Lung (tissue), 13 donors: ENCODE results near the gene HOTAIR. TPM values are rescaled to one million over a fixed set of nuclear protein-coding genes. Genes with fewer than 3 reads are reported as not detected.

Source experiments
- ATAC-seq: fragments of 200-7000 bp; cut with Tn5 transposase; one replicate; pipeline ENCODE4 v1.9.1; 2020; ENCODE audit warnings: moderate number of reproducible peaks; ENCODE audit not compliant: insufficient read depth, low FRiP score
- DNase-seq, 3 donors: peaks; one replicate each; pipeline ENCODE4 v3.0.0-alpha.2; 2013 to 2017
- H3K27ac ChIP-seq, 2 donors: one replicate each; pipeline ENCODE4 v1.5.1; 2013; ENCODE audit warnings: mild to moderate bottlenecking in 2 of 2, moderate library complexity in 2 of 2, control low read depth in 1 of 2, inconsistent platforms in 1 of 2, low read depth in 1 of 2, low read length in 1 of 2
- H3K27me3 ChIP-seq, 3 donors: one replicate each; pipeline ENCODE4 v1.5.1; 2013; ENCODE audit warnings: low read length in 2 of 3; ENCODE audit not compliant: control insufficient read depth in 3 of 3, insufficient read depth in 3 of 3
- H3K36me3 ChIP-seq, 4 donors: one replicate each; pipeline ENCODE4 v1.5.1; 2013; ENCODE audit warnings: low read length in 4 of 4, mild to moderate bottlenecking in 1 of 4, moderate library complexity in 1 of 4; ENCODE audit not compliant: control insufficient read depth in 4 of 4, insufficient read depth in 4 of 4
- H3K4me1 ChIP-seq, 5 donors: one replicate each; pipeline ENCODE4 v1.5.1; 2013; ENCODE audit warnings: low read length in 5 of 5, mild to moderate bottlenecking in 2 of 5, moderate library complexity in 1 of 5; ENCODE audit not compliant: control insufficient read depth in 5 of 5, insufficient read depth in 5 of 5
- H3K4me3 ChIP-seq: one replicate; pipeline ENCODE4 v1.5.1; 2013; ENCODE audit warnings: mild to moderate bottlenecking, control low read depth, moderate library complexity
- H3K9ac ChIP-seq, 2 donors: one replicate each; pipeline ENCODE4 v1.5.1; 2013; ENCODE audit warnings: low read length in 2 of 2, control low read depth in 1 of 2; ENCODE audit not compliant: insufficient read depth in 1 of 2
- H3K9me3 ChIP-seq, 4 donors: one replicate each; pipeline ENCODE4 v1.5.1; 2013; ENCODE audit warnings: low read length in 3 of 4, mild to moderate bottlenecking in 1 of 4, moderate library complexity in 1 of 4; ENCODE audit not compliant: control insufficient read depth in 4 of 4, insufficient read depth in 3 of 4
- CTCF ChIP-seq: IDR thresholded peaks from 2 replicates; pipeline ENCODE4 v1.5.1; 2012; ENCODE audit warnings: mild to moderate bottlenecking; ENCODE audit errors: control extremely low read depth, extremely low read depth
- WGBS, 2 donors: extraction: QIAGEN DNeasy Blood & Tissue Kit; methylation state at CpG; one replicate each; pipeline ENCODE4 v1.1.7; 2013; 5-methylcytosine and 5-hydroxymethylcytosine counted together
- polyA plus RNA-seq, 2 donors: library from polyadenylated mRNA; stranded (reverse); fragments of 200-250 nt; gene quantifications; one replicate each; pipeline ENCODE4 v1.2.1, GENCODE V29; 2013
- small RNA-seq: library from RNA; depleted of rRNA; stranded (forward); fragments of <200 nt; gene quantifications from one replicate; pipeline ENCODE3, GENCODE V24; 2014; ENCODE audit warnings: low replicate concordance
- total RNA-seq, 2 donors: library from RNA; depleted of rRNA in 1 of 2; stranded (reverse); fragments of >200 nt in 1 of 2; gene quantifications; one replicate each; pipeline ENCODE4 v1.2.1, GENCODE V29; 2014 to 2021
- donor health status: control.
- donor health status: control.
- donor health status: Bipolar disorder and iron deficiency.
- donor health status: healthy.
- donor health status: DM: yes; HTN: yes; CAD: no.

HOTAIR gene
- total and polyA plus RNA-seq, 4 donors: 0.15 TPM; not detected in 3

- no peak overlapping the region for H3K9ac ChIP-seq
- H3K9me3 ChIP-seq: peaks cover 0 to 9% (median 0%) of the 10 kb centered on the region in 4 donors
- WGBS, 2 donors: 18 to 66% methylated on average over 2 of the region's 2 CpGs
- DNase-seq: no peak
- ATAC-seq: no peak
- no peak overlapping the region for H3K4me3 ChIP-seq
- no peaks in the 10 kb centered on the region for H3K36me3 ChIP-seq
- H3K27me3 ChIP-seq: peaks cover 21 to 100% (median 94%) of the 10 kb centered on the region in 3 donors
- peaks cover 0 to 3% (median 0%) of the 10 kb centered on the region in 5 donors for H3K4me1 ChIP-seq
- H3K27ac ChIP-seq: no peak overlapping the region
- no peak for TF ChIP-seq CTCF
These were observed 50.0 kb downstream of the HOTAIR start for GRCh38 chr12:53924521-53925405.

- Histone ChIP-seq H3K36me3 (no peaks in the 10 kb centered on the region), H3K4me1 (no peaks in the 10 kb centered on the region), H3K4me3 (no peak overlapping the region), H3K9me3 (no peaks in the 10 kb centered on the region), H3K27me3 (peaks cover 0 to 89% (median 52%) of the 10 kb centered on the region in 3 donors), H3K9ac (no peak overlapping the region), H3K27ac (no peak overlapping the region)
- TF ChIP-seq CTCF: no peak
- ATAC-seq (no peak), DNase-seq (no peak)
- WGBS, 2 donors: 78 to 81% methylated on average over 5 of the region's 5 CpGs
These were observed 57.7 kb downstream of the HOTAIR start for GRCh38 chr12:53916788-53917655.

Small RNAs within 50 kb of the gene (small RNA-seq; reads per million reads assigned to genes)
- gene AC012531.3 (not detected), gene AC012531.4 (not detected), gene MIR196A2 (0.13 reads per million), gene RF01905 (not detected), gene RF01906 (not detected)

Other genes with a start within 250 kb of the HOTAIR start
- gene CALCOCO1, start 247.5 kb downstream of the HOTAIR start, total RNA-seq: 100 to 1,000 TPM in 1 of 2 donors, 10 to 100 TPM in 1; 80.4 to 223 TPM
- 10 to 100 TPM; 65.5 to 71.4 TPM for gene CALCOCO1, start 247.5 kb downstream of the HOTAIR start, polyA plus RNA-seq
- not detected for gene CISTR, start 223.0 kb downstream of the HOTAIR start, total RNA-seq
- gene CISTR, start 223.0 kb downstream of the HOTAIR start, polyA plus RNA-seq: not detected
- gene HOXC13, start 36.1 kb downstream of the HOTAIR start, total RNA-seq: not detected
- not detected for gene HOXC13, start 36.1 kb downstream of the HOTAIR start, polyA plus RNA-seq
- not detected for gene HOXC12, start 20.1 kb downstream of the HOTAIR start, total RNA-seq
- gene HOXC12, start 20.1 kb downstream of the HOTAIR start, polyA plus RNA-seq: not detected
- gene HOXC11, start 1.8 kb downstream of the HOTAIR start, total RNA-seq: not detected
- not detected for gene HOXC11, start 1.8 kb downstream of the HOTAIR start, polyA plus RNA-seq
- under 1 TPM in 1 of 2 donors, not detected in 1; 0.18 TPM for gene HOXC10, start 10.2 kb upstream of the HOTAIR start, total RNA-seq
- gene HOXC10, start 10.2 kb upstream of the HOTAIR start, polyA plus RNA-seq: not detected
- gene HOXC9, start 25.2 kb upstream of the HOTAIR start, total RNA-seq: not detected
- under 1 TPM; 0.08 to 0.18 TPM for gene HOXC9, start 25.2 kb upstream of the HOTAIR start, polyA plus RNA-seq
- gene HOXC8, start 34.0 kb upstream of the HOTAIR start, total RNA-seq: not detected
- under 1 TPM; 0.08 to 0.14 TPM for gene HOXC8, start 34.0 kb upstream of the HOTAIR start, polyA plus RNA-seq
- under 1 TPM; 0.46 to 0.71 TPM for gene HOXC6, start 53.5 kb upstream of the HOTAIR start, total RNA-seq
- under 1 TPM; 0.18 to 0.24 TPM for gene HOXC6, start 53.5 kb upstream of the HOTAIR start, polyA plus RNA-seq
- gene HOXC5, start 58.1 kb upstream of the HOTAIR start, total RNA-seq: under 1 TPM; 0.25 to 0.26 TPM
- gene HOXC5, start 58.1 kb upstream of the HOTAIR start, polyA plus RNA-seq: under 1 TPM; 0.08 to 0.10 TPM
- gene HOXC4, start 78.9 kb upstream of the HOTAIR start, total RNA-seq: under 1 TPM; 0.71 to 0.86 TPM
- under 1 TPM; 0.18 to 0.31 TPM for gene HOXC4, start 78.9 kb upstream of the HOTAIR start, polyA plus RNA-seq
- 10 to 100 TPM; 20.3 to 28.4 TPM for gene SMUG1, start 214.0 kb upstream of the HOTAIR start, total RNA-seq
- gene SMUG1, start 214.0 kb upstream of the HOTAIR start, polyA plus RNA-seq: 10 to 100 TPM; 23.4 to 45.7 TPM